BE2C (cell line): ENCODE results near the gene DNAH7.

ENCODE experiments used
- DNase-seq: peaks from one replicate; pipeline ENCODE4 v3.0.0-alpha.2; 2020
- H3K27me3 ChIP-seq: fragments of 250-450 bp; sonication (Bioruptor Pico); 2 replicates; pipeline ENCODE4 v1.5.1; 2020; ENCODE audit warnings: mild to moderate bottlenecking
- H3K36me3 ChIP-seq: fragments of 250-450 bp; sonication (Bioruptor Pico); 2 replicates; pipeline ENCODE4 v1.5.1; 2020; ENCODE audit warnings: mild to moderate bottlenecking
- H3K4me1 ChIP-seq: fragments of 250-450 bp; sonication (Bioruptor Pico); 2 replicates; pipeline ENCODE4 v1.5.1; 2020
- H3K4me3 ChIP-seq: 2 replicates; pipeline ENCODE4 v1.5.1; 2011; ENCODE audit warnings: low read depth, low read length
- H3K9me3 ChIP-seq: fragments of 250-450 bp; sonication (Bioruptor Pico); 2 replicates; pipeline ENCODE4 v1.5.1; 2020
- TF ChIP-seq, protein P1 (sequence below): IDR thresholded peaks from 2 replicates; pipeline ENCODE4 v1.5.1; 2012; ENCODE audit warnings: mild to moderate bottlenecking, low read depth, low read length

The DNAH7 gene

DNA sequence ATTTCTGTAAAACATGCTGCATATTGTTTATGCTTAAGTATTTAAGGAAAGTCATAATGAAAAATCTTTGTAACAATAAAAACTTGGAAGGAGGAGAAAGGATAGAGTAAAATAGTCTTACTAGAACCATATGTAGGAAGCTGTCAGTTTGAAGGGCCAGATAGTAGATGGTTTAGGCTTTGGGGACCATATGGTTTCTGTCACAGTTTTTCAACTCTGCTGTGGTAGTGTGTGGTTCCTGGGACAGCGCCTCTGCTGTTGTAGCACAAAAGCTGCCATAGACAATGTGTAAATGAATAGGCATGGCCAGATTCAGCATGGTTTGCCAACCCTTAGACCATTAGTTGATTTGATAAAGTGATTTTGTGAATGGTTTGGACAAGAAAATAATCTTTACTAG, 336.1 kb downstream of the DNAH7 start:
- Histone ChIP-seq H3K27me3 (no peaks in the 10 kb centered on the region), H3K36me3 (peaks cover 20% of the 10 kb centered on the region), H3K4me1 (no peaks in the 10 kb centered on the region; the same call in 1 of the 2 replicates), H3K4me3 (no peak overlapping the region), H3K9me3 (no peaks in the 10 kb centered on the region)
- DNase-seq: no peak
- TF ChIP-seq, protein P1, sequence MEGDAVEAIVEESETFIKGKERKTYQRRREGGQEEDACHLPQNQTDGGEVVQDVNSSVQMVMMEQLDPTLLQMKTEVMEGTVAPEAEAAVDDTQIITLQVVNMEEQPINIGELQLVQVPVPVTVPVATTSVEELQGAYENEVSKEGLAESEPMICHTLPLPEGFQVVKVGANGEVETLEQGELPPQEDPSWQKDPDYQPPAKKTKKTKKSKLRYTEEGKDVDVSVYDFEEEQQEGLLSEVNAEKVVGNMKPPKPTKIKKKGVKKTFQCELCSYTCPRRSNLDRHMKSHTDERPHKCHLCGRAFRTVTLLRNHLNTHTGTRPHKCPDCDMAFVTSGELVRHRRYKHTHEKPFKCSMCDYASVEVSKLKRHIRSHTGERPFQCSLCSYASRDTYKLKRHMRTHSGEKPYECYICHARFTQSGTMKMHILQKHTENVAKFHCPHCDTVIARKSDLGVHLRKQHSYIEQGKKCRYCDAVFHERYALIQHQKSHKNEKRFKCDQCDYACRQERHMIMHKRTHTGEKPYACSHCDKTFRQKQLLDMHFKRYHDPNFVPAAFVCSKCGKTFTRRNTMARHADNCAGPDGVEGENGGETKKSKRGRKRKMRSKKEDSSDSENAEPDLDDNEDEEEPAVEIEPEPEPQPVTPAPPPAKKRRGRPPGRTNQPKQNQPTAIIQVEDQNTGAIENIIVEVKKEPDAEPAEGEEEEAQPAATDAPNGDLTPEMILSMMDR: no peak

DNA sequence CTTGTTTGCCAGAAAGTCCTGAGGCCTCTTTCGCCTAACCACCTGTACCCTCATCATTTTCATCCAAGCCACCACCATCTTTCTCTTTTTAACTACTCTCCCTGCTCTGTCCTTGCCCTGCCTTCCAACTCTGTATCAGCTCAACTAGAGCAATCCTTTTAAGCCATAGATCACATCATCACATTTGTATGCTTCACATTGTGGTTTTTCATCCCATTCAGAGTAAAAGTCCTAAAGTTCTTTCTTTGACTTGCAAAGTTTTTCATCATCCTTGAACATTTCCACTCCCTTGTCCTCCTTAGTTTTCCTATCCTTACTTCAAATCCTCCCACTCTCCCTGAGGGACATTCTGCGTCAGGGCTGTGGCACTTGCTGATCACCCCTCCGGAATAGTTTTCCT, 337.7 kb downstream of the DNAH7 start:
- Histone ChIP-seq H3K9me3 (no peaks in the 10 kb centered on the region), H3K4me3 (no peak overlapping the region), H3K27me3 (no peaks in the 10 kb centered on the region), H3K4me1 (no peaks in the 10 kb centered on the region), H3K36me3 (peaks cover 20% of the 10 kb centered on the region)
- TF ChIP-seq, protein P1: no peak
- no peak for DNase-seq

DNA sequence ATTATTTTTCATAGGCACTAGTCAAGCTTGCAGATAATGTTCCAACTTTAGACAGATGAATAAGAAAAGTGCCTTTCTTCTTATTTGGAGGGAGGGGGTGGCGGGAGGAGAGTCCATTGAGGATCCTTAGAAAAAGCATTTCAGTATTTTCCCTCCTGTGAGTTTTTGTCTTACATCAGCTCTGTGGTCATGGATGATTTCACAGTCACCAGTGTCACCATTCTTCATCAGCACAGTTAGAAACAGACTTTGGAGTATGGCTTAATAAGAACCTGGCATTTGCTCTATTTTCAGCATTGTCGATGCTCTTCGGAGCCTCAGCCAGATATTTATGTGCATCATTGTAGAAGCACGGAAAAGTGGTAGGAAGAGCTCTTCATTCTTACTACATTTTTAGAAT, 341.5 kb downstream of the DNAH7 start:
- H3K4me3 ChIP-seq: no peak overlapping the region
- H3K4me1 ChIP-seq: no peaks in the 10 kb centered on the region
- no peak for DNase-seq
- peaks cover 23% of the 10 kb centered on the region for H3K36me3 ChIP-seq
- H3K27me3 ChIP-seq: no peaks in the 10 kb centered on the region
- H3K9me3 ChIP-seq: no peaks in the 10 kb centered on the region
- TF ChIP-seq, protein P1: no peak

- TF ChIP-seq, protein P1: no peak
- Histone ChIP-seq H3K4me1 (no peaks in the 10 kb centered on the region), H3K36me3 (peaks cover 34% of the 10 kb centered on the region), H3K4me3 (no peak overlapping the region), H3K9me3 (no peaks in the 10 kb centered on the region), H3K27me3 (no peaks in the 10 kb centered on the region)
- DNase-seq: no peak
Measured at GRCh38 chr2:195722075-195722474, 346.6 kb downstream of the DNAH7 start.

DNA sequence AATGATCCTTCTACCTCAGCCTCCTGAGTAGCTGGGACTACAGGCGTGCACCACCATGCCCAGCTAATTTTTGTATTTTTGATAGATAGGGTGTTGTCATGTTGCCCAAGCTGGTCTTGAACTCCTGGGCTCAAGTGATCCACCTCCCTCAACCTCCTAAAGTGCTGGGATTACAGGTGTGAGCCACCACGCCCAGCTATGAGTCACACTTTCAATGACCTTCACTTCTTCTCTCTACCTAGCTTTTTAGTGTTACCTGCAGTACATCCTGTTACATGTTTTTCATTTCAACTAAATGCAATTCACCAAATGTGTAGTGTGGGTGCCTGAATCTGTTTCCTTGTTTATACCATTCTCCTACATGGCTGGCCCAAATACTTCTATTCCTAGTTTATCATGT, 347.6 kb downstream of the DNAH7 start:
- H3K36me3 ChIP-seq: peaks cover 43% of the 10 kb centered on the region
- H3K4me1 ChIP-seq: no peaks in the 10 kb centered on the region
- TF ChIP-seq, protein P1: no peak
- no peak overlapping the region for H3K4me3 ChIP-seq
- H3K27me3 ChIP-seq: no peaks in the 10 kb centered on the region
- H3K9me3 ChIP-seq: no peaks in the 10 kb centered on the region
- no peak for DNase-seq

- no peak for DNase-seq
- H3K4me3 ChIP-seq: no peak overlapping the region
- no peaks in the 10 kb centered on the region for H3K4me1 ChIP-seq
- no peaks in the 10 kb centered on the region for H3K27me3 ChIP-seq
- H3K36me3 ChIP-seq: peaks cover 50% of the 10 kb centered on the region
- no peaks in the 10 kb centered on the region for H3K9me3 ChIP-seq
- TF ChIP-seq, protein P1: no peak
Measured at GRCh38 chr2:195716466-195716865, 352.2 kb downstream of the DNAH7 start.
